Activated CD4-positive, alpha-beta T cell treated with anti-CD3 and anti-CD28 coated beads, Interleukin-2, amount 50 U/mL, for 24 hours (primary cell): ENCODE measurements around the gene CA6.
"Not testable (repeated sequence)": the region's sequence is repeated elsewhere in the genome, so short reads cannot be mapped to it uniquely, and the experiment has no call there.

Experiments
- DNase-seq, 2 donors: peaks; one replicate each; pipeline ENCODE4 v3.0.0-alpha.2; 2020; ENCODE audit warnings: low read depth in 1 of 2, low spot score in 1 of 2

The CA6 gene

GRCh38 chr1:8945568-8945967 lies at the start of gene CA6:
TSS of gene CA6 (plus strand) at chr1:8945868. CDS start at chr1:8945887, 19 bp downstream.
- no peak for DNase-seq

- not testable (repeated sequence) for DNase-seq
Measured at GRCh38 chr1:8896775-8897174, 48.9 kb upstream of the CA6 start.

- not testable (repeated sequence) for DNase-seq
Measured at GRCh38 chr1:8897505-8897904, 48.2 kb upstream of the CA6 start.

- not testable (repeated sequence) for DNase-seq
Measured at GRCh38 chr1:8898418-8898817, 47.2 kb upstream of the CA6 start.

GRCh38 chr1:8899046-8899445 lies 46.6 kb upstream of the CA6 start:
- DNase-seq, result no peak

- not testable (repeated sequence) for DNase-seq
Measured at GRCh38 chr1:8900684-8901083, 45.0 kb upstream of the CA6 start.

- DNase-seq, result no peak
Measured at GRCh38 chr1:8902765-8903164, 42.9 kb upstream of the CA6 start.

- peak in 1 of 2 donors; percentile 27 for DNase-seq
Measured at GRCh38 chr1:8903410-8903809, 42.3 kb upstream of the CA6 start.

- no peak for DNase-seq
Measured at GRCh38 chr1:8903908-8904650, 41.6 kb upstream of the CA6 start.

GRCh38 chr1:8905582-8906191 lies 40.0 kb upstream of the CA6 start:
- DNase-seq, result no peak

- no peak for DNase-seq
Measured at GRCh38 chr1:8908388-8909151, 37.1 kb upstream of the CA6 start.

GRCh38 chr1:8910331-8910730 lies 35.3 kb upstream of the CA6 start:
- no peak for DNase-seq

- no peak for DNase-seq
Measured at GRCh38 chr1:8910914-8911313, 34.8 kb upstream of the CA6 start.

GRCh38 chr1:8911416-8912309 lies 34.0 kb upstream of the CA6 start:
- DNase-seq, result no peak

- no peak for DNase-seq
Measured at GRCh38 chr1:8913457-8913856, 32.2 kb upstream of the CA6 start.

- no peak for DNase-seq
Measured at GRCh38 chr1:8914466-8914865, 31.2 kb upstream of the CA6 start.

GRCh38 chr1:8915446-8915845 lies 30.2 kb upstream of the CA6 start:
- DNase-seq, result no peak

- DNase-seq, result not testable (repeated sequence)
Measured at GRCh38 chr1:8917536-8917935, 28.1 kb upstream of the CA6 start.

- DNase-seq, result no peak
Measured at GRCh38 chr1:8922962-8923361, 22.7 kb upstream of the CA6 start.

- no peak for DNase-seq
Measured at GRCh38 chr1:8925406-8925805, 20.3 kb upstream of the CA6 start.

GRCh38 chr1:8925960-8926359 lies 19.7 kb upstream of the CA6 start:
- DNase-seq, result no peak
